Neural cell (in vitro differentiated cells): ENCODE measurements around the gene RAC3. TPM values are rescaled to one million over a fixed set of nuclear protein-coding genes. Genes with fewer than 3 reads are reported as not detected.

ENCODE experiments used
- H2AFZ ChIP-seq: fragments of 200-600, 300-800 bp; sonication (generic), shearing (Covaris generic); 2 replicates; pipeline ENCODE4 v1.6.0; 2014; ENCODE audit warnings: low read depth, mild to moderate bottlenecking, antibody characterized with exemption, low read length, moderate library complexity
- H3F3A ChIP-seq: fragments of 200-600 bp; shearing (Covaris generic); 2 replicates; pipeline ENCODE4 v1.6.1; 2016; ENCODE audit warnings: mild to moderate bottlenecking, moderate library complexity, mixed read lengths, antibody characterized with exemption, low read length; ENCODE audit not compliant: insufficient read depth, poor library complexity, severe bottlenecking
- H3K27ac ChIP-seq: fragments of 200-600, 300-800 bp; sonication (generic), shearing (Covaris generic); 2 replicates; pipeline ENCODE4 v1.5.1; 2014; ENCODE audit warnings: mild to moderate bottlenecking, low read length, moderate library complexity
- H3K27me3 ChIP-seq: fragments of 300-800, 200-600 bp; sonication (generic), shearing (Covaris generic); 2 replicates; pipeline ENCODE4 v1.6.0; 2014; ENCODE audit warnings: mild to moderate bottlenecking, low read depth, low read length, moderate library complexity; ENCODE audit not compliant: insufficient read depth
- H3K36me3 ChIP-seq: fragments of 300-800, 200-600 bp; sonication (generic), shearing (Covaris generic); 2 replicates; pipeline ENCODE4 v1.5.1; 2014; ENCODE audit warnings: mild to moderate bottlenecking, antibody characterized with exemption, low read length, moderate library complexity; ENCODE audit not compliant: insufficient read depth
- H3K4me2 ChIP-seq: fragments of 300-800, 200-600 bp; sonication (generic), shearing (Covaris generic); 2 replicates; pipeline ENCODE4 v1.6.0; 2014; ENCODE audit warnings: mild to moderate bottlenecking, low read length
- H3K4me3 ChIP-seq: fragments of 300-800, 200-600 bp; sonication (generic), shearing (Covaris generic); 2 replicates; pipeline ENCODE4 v1.5.1; 2014; ENCODE audit warnings: mild to moderate bottlenecking, low read length, moderate library complexity
- H3K79me2 ChIP-seq: fragments of 200-600 bp; shearing (Covaris generic); replicated peaks from 2 replicates; pipeline ENCODE4 v1.6.0; 2014; ENCODE audit warnings: mild to moderate bottlenecking, low read length, moderate library complexity; ENCODE audit not compliant: insufficient read depth
- H3K9ac ChIP-seq: fragments of 300-800, 200-600 bp; sonication (generic), shearing (Covaris generic); 2 replicates; pipeline ENCODE4 v1.6.1; 2016; ENCODE audit warnings: mild to moderate bottlenecking, low read length, mixed read lengths
- H3K9me2 ChIP-seq: fragments of 200-600 bp; shearing (Covaris generic); 2 replicates; pipeline ENCODE4 v1.6.1; 2016; ENCODE audit warnings: mild to moderate bottlenecking, low read length, mixed read lengths; ENCODE audit not compliant: insufficient read depth
- H3K9me3 ChIP-seq: fragments of 200-600, 300-800 bp; sonication (generic), shearing (Covaris generic); 2 replicates; pipeline ENCODE4 v1.6.1; 2016; ENCODE audit warnings: mild to moderate bottlenecking, mixed run types, low read length, moderate library complexity, mixed read lengths
- H4K20me1 ChIP-seq: fragments of 200-600 bp; shearing (Covaris generic); 2 replicates; pipeline ENCODE4 v1.6.1; 2016; ENCODE audit warnings: mild to moderate bottlenecking, mixed run types; ENCODE audit not compliant: insufficient read depth
- EP300 ChIP-seq: fragments of 450-650 bp; conservative IDR thresholded peaks from 2 replicates; pipeline ENCODE4 v1.6.1; 2014; ENCODE audit warnings: antibody characterized with exemption, mild to moderate bottlenecking, moderate library complexity; ENCODE audit not compliant: poor library complexity, severe bottlenecking
- EZH2 ChIP-seq: fragments of 200-600, 300-800 bp; shearing (Covaris generic), sonication (generic); IDR thresholded peaks from 2 replicates; pipeline ENCODE4 v1.6.1; 2014; ENCODE audit warnings: antibody characterized with exemption, low read length, borderline replicate concordance, mild to moderate bottlenecking; ENCODE audit not compliant: insufficient read depth, poor library complexity, severe bottlenecking
- MXI1 ChIP-seq: fragments of 450-650 bp; conservative IDR thresholded peaks from 2 replicates; pipeline ENCODE4 v1.6.1; 2014; ENCODE audit warnings: antibody characterized with exemption, mild to moderate bottlenecking; ENCODE audit not compliant: poor library complexity, severe bottlenecking
- POLR2AphosphoS5 ChIP-seq: IDR thresholded peaks from 2 replicates; pipeline ENCODE4 v1.6.1; 2012
- RAD21 ChIP-seq: fragments of 450-650 bp; conservative IDR thresholded peaks from 2 replicates; pipeline ENCODE4 v1.6.1; 2014; ENCODE audit warnings: antibody characterized with exemption, mild to moderate bottlenecking, moderate library complexity
- SMC3 ChIP-seq: fragments of 450-650 bp; conservative IDR thresholded peaks from 2 replicates; pipeline ENCODE4 v1.6.1; 2014; ENCODE audit warnings: antibody characterized with exemption, mild to moderate bottlenecking, moderate library complexity; ENCODE audit not compliant: poor library complexity
- TAF1 ChIP-seq: IDR thresholded peaks from 2 replicates; pipeline ENCODE4 v1.6.1; 2012; ENCODE audit warnings: low read depth
- polyA plus RNA-seq: library from polyadenylated mRNA; depleted of rRNA; stranded (reverse); fragments of >200 nt; gene quantifications from 2 replicates; pipeline ENCODE4 v1.2.3, GENCODE V29; 2014
- TF ChIP-seq, protein P1 (sequence below): fragments of 450-650 bp; IDR thresholded peaks from 2 replicates; pipeline ENCODE4 v1.5.1; 2014; ENCODE audit warnings: antibody characterized with exemption, mild to moderate bottlenecking, moderate library complexity; ENCODE audit not compliant: poor library complexity, severe bottlenecking
- TF ChIP-seq, protein P2 (sequence below): IDR thresholded peaks from 2 replicates; pipeline ENCODE4 v1.6.1; 2012; ENCODE audit warnings: borderline replicate concordance

RAC3 gene
- polyA plus RNA-seq, 1 donor from 2014 or later = 211 TPM

DNA sequence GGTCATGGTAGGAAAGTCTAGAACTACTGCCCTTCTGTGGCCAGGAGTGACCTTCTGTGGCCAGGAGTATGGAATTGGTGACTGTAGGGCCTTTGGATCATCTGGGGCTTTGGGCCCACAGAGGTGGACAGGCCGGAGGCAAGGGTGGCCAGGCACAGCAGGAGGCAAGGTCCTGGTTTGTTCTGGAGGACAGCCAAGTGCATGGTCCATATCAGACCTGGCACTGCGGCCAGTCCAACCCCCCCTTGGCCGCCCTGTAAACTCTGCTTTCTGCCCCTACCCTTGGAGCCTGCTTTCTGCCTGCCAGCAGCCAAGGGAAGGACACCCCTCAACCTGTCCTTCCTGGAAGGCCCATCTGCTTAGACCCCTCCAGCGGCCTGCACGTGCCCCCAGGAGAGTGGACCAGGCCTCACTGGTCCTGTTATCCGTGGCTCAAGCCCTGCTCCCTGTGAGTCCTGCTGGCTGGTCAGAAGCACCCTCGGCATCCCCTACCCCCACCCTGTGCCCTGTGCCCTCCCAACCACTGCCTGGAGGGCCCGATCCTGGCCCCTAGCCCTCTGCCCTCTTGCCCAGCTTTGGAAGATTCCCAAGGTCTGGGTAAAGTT is 8.3 kb downstream of the RAC3 start:
- Histone ChIP-seq H2AFZ (no peak overlapping the region), H3K27me3 (no peaks in the 10 kb centered on the region), H3K4me3 (no peak overlapping the region), H3K36me3 (no peaks in the 10 kb centered on the region), H3K79me2 (no peaks in the 10 kb centered on the region), H3K9me3 (no peaks in the 10 kb centered on the region), H4K20me1 (no peaks in the 10 kb centered on the region), H3F3A (peaks cover 8% of the 10 kb centered on the region), H3K27ac (no peak overlapping the region), H3K4me2 (no peak overlapping the region), H3K9me2 (no peaks in the 10 kb centered on the region), H3K9ac (no peak overlapping the region)
- no peak for TF ChIP-seq EZH2
- TF ChIP-seq, protein P1, sequence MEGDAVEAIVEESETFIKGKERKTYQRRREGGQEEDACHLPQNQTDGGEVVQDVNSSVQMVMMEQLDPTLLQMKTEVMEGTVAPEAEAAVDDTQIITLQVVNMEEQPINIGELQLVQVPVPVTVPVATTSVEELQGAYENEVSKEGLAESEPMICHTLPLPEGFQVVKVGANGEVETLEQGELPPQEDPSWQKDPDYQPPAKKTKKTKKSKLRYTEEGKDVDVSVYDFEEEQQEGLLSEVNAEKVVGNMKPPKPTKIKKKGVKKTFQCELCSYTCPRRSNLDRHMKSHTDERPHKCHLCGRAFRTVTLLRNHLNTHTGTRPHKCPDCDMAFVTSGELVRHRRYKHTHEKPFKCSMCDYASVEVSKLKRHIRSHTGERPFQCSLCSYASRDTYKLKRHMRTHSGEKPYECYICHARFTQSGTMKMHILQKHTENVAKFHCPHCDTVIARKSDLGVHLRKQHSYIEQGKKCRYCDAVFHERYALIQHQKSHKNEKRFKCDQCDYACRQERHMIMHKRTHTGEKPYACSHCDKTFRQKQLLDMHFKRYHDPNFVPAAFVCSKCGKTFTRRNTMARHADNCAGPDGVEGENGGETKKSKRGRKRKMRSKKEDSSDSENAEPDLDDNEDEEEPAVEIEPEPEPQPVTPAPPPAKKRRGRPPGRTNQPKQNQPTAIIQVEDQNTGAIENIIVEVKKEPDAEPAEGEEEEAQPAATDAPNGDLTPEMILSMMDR = no peak
- TF ChIP-seq EP300 = no peak
- no peak for TF ChIP-seq POLR2AphosphoS5
- TF ChIP-seq TAF1 = no peak
- no peak for TF ChIP-seq RAD21
- TF ChIP-seq SMC3 = no peak
- TF ChIP-seq MXI1 = no peak

DNA sequence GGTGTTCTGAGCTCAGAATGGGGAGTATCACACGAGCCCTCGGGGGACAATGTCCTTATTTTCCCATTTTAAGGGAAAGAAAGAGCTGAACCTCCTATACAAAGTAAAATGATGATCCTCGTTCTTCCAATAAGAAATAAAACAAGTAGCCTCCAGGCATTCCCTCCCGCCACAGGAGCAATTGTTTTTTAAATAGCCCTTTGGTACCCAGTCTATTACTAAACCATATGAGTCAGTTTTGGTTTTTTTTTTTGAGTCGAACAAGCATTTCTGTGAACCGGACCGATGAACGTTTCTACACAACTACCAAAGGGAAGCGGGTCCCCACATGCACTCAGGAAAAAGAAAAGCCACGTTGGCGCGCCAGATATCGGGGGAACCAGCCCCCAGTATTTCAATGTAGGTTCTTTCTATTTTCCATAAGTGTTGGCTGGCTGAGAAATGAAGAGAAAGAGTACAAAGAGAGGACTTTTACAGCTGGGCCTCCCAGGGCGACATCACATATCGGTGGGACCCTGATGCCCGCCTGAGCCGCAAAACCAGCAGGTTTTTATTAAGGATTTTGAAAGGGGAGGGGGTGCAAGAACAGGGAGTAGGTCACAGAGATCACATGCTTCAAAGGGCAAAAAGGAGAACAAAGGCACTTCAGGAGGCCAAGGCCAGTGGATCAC is 9.8 kb downstream of the RAC3 start:
- Histone ChIP-seq H3K36me3 (no peaks in the 10 kb centered on the region), H3K79me2 (no peaks in the 10 kb centered on the region), H3K4me2 (no peak overlapping the region), H3K27me3 (no peaks in the 10 kb centered on the region), H3K27ac (no peak overlapping the region), H3K9me2 (no peaks in the 10 kb centered on the region), H3K9ac (no peak overlapping the region), H4K20me1 (no peaks in the 10 kb centered on the region), H3F3A (peaks cover 8% of the 10 kb centered on the region), H2AFZ (no peak overlapping the region), H3K4me3 (no peak overlapping the region), H3K9me3 (no peaks in the 10 kb centered on the region)
- TF ChIP-seq TAF1 (no peak), EP300 (no peak), SMC3 (no peak), EZH2 (no peak), POLR2AphosphoS5 (no peak), RAD21 (no peak), MXI1 (no peak)
- TF ChIP-seq, protein P1 = no peak
- TF ChIP-seq, protein P2, sequence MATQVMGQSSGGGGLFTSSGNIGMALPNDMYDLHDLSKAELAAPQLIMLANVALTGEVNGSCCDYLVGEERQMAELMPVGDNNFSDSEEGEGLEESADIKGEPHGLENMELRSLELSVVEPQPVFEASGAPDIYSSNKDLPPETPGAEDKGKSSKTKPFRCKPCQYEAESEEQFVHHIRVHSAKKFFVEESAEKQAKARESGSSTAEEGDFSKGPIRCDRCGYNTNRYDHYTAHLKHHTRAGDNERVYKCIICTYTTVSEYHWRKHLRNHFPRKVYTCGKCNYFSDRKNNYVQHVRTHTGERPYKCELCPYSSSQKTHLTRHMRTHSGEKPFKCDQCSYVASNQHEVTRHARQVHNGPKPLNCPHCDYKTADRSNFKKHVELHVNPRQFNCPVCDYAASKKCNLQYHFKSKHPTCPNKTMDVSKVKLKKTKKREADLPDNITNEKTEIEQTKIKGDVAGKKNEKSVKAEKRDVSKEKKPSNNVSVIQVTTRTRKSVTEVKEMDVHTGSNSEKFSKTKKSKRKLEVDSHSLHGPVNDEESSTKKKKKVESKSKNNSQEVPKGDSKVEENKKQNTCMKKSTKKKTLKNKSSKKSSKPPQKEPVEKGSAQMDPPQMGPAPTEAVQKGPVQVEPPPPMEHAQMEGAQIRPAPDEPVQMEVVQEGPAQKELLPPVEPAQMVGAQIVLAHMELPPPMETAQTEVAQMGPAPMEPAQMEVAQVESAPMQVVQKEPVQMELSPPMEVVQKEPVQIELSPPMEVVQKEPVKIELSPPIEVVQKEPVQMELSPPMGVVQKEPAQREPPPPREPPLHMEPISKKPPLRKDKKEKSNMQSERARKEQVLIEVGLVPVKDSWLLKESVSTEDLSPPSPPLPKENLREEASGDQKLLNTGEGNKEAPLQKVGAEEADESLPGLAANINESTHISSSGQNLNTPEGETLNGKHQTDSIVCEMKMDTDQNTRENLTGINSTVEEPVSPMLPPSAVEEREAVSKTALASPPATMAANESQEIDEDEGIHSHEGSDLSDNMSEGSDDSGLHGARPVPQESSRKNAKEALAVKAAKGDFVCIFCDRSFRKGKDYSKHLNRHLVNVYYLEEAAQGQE = no peak
